GM18909 (cell line): Measurements from ENCODE around the gene KLF13.

ENCODE experiments used
- ATAC-seq: cut with Tn5 transposase; IDR thresholded peaks from one replicate; pipeline ENCODE4 v1.9.1; 2021; ENCODE audit warnings: mild to moderate bottlenecking; ENCODE audit not compliant: unreplicated experiment, poor library complexity

The KLF13 gene

GRCh38 chr15:31360843-31361763 is 34.5 kb downstream of the KLF13 start:
- peak; percentile 67 for ATAC-seq

- no peak for ATAC-seq
Observed at GRCh38 chr15:31361764-31362515, 35.3 kb downstream of the KLF13 start.

- ATAC-seq = no peak
Observed at GRCh38 chr15:31362886-31363285, 36.3 kb downstream of the KLF13 start.

GRCh38 chr15:31364301-31365031 is 37.8 kb downstream of the KLF13 start:
- ATAC-seq = no peak

- ATAC-seq = no peak
Observed at GRCh38 chr15:31365032-31365654, 38.5 kb downstream of the KLF13 start.

- peak; percentile 56 for ATAC-seq
Observed at GRCh38 chr15:31365655-31366127, 39.1 kb downstream of the KLF13 start.

- no peak for ATAC-seq
Observed at GRCh38 chr15:31366169-31366734, 39.6 kb downstream of the KLF13 start.

- no peak for ATAC-seq
Observed at GRCh38 chr15:31367021-31367729, 40.5 kb downstream of the KLF13 start.

- ATAC-seq = peak; percentile 46
Observed at GRCh38 chr15:31367730-31368344, 41.2 kb downstream of the KLF13 start.

- no peak for ATAC-seq
Observed at GRCh38 chr15:31369727-31370126, 43.1 kb downstream of the KLF13 start.

- ATAC-seq = no peak
Observed at GRCh38 chr15:31371520-31372240, 45.0 kb downstream of the KLF13 start.

- no peak for ATAC-seq
Observed at GRCh38 chr15:31372635-31373091, 46.0 kb downstream of the KLF13 start.

- ATAC-seq = no peak
Observed at GRCh38 chr15:31373096-31373865, 46.6 kb downstream of the KLF13 start.

GRCh38 chr15:31373970-31374369 is 47.3 kb downstream of the KLF13 start:
- ATAC-seq = no peak

- no peak for ATAC-seq
Observed at GRCh38 chr15:31374489-31374888, 47.9 kb downstream of the KLF13 start.

- ATAC-seq = no peak
Observed at GRCh38 chr15:31374986-31375385, 48.4 kb downstream of the KLF13 start.

GRCh38 chr15:31375772-31376171 is 49.1 kb downstream of the KLF13 start:
- no peak for ATAC-seq
